GM18909 (cell line): ENCODE measurements around the gene XPC.

Experiments used
- ATAC-seq: cut with Tn5 transposase; IDR thresholded peaks from one replicate; pipeline ENCODE4 v1.9.1; 2021; ENCODE audit warnings: mild to moderate bottlenecking; ENCODE audit not compliant: unreplicated experiment, poor library complexity

XPC gene

DNA sequence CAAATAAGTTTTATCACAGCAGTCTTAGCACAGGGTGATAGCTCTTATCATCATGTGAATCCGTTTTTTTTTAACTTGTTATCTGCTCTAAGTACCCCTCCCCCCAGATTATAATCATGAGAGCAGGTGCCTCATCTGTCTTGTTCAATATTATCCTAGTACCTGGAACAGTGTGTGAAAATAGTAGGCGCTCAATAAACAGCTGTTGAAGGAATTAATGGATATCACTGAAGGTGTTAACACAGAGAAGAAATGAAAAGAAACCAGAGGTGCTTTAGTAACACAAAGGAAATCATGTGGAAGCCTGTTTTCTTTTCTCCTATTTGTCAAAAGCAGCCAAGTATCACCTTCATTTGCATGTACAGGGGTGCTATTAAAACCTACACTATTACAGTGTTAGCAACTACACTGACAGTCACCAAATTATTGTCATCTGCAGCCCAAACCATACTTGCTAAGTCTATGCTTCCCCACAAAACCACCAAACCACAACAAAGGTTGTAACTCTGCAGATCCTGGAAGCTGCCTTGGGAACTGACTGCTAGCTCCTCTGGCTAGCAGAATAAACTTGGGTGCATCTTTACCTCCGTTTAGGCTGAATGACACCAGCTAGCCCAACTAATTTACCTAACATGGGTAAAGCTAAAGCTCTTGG is 2.9 kb downstream of the XPC start:
- ATAC-seq, result no peak

DNA sequence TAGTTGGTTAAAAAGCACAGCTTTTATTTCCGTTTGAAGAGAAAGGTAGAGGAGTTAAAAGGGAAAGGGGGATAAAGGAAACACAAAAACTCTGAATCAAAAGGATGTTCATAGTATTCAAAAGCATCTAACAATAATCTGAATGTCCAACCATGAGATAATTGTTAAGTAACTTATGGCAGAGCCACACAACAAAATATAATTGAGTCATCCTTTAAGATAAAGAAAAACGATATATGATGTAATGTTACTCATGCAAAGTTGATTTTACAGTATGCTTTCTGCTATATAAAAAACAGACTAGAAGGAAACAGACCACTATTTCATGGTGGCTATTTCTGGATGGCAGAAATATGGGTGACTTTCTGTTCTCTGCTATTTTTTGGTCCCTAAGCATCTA is 3.9 kb downstream of the XPC start:
- no peak for ATAC-seq

- ATAC-seq, result no peak
Observed at GRCh38 chr3:14172496-14172895, 5.9 kb downstream of the XPC start.

GRCh38 chr3:14170531-14171159 is 7.8 kb downstream of the XPC start:
- ATAC-seq, result no peak

DNA sequence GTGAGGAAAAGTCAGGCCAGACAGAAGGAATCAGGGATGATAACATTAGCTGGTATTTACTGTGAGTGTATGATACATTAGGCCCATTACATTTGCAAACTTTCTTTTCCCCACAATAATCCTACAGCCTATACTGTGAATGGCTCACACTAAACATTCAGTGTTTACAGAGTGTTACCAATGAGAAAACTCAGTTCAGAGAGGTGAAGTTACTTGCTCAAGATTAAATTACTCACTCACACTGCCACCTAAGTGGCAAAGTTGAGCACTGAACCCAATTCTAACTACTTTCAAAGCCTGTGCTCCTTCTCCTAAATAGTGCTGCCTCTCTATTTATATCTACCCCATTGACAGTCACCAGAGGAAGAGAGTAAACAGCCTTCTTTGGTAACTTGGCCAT is 8.5 kb downstream of the XPC start:
- ATAC-seq, result no peak

GRCh38 chr3:14169435-14169834 is 9.0 kb downstream of the XPC start:
- no peak for ATAC-seq

- ATAC-seq, result no peak
Observed at GRCh38 chr3:14166877-14167603, 11.4 kb downstream of the XPC start.

GRCh38 chr3:14162178-14162577 is 16.2 kb downstream of the XPC start:
- no peak for ATAC-seq

GRCh38 chr3:14161282-14161681 is 17.1 kb downstream of the XPC start:
- ATAC-seq, result no peak

GRCh38 chr3:14159426-14159825 is 19.0 kb downstream of the XPC start:
- ATAC-seq, result no peak

DNA sequence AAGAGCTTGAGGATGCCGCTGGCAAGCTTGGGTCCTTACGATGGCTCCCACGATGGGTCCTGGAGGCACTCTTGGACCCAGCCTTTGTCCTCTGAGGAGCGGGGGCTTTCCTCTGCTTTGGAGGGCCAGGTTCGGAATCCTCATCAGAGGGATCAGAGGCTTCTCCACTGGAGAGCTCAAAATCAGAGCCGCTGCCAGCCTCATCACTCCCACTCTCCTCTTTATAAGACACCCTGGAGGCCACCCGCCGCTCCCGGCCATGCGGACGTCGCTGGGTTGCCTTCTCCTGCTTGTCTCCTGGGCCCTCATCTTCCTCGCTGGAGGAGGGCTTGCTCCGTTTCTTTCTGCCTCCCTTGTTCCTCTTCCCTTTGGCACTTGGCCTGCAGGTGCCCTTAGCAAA is 20.0 kb downstream of the XPC start:
- no peak for ATAC-seq

GRCh38 chr3:14157951-14158350 is 20.4 kb downstream of the XPC start:
- no peak for ATAC-seq

GRCh38 chr3:14156843-14157561 is 21.4 kb downstream of the XPC start:
- no peak for ATAC-seq

- no peak for ATAC-seq
Observed at GRCh38 chr3:14156201-14156600, 22.2 kb downstream of the XPC start.

GRCh38 chr3:14154895-14155440 is 23.4 kb downstream of the XPC start:
- ATAC-seq, result no peak

DNA sequence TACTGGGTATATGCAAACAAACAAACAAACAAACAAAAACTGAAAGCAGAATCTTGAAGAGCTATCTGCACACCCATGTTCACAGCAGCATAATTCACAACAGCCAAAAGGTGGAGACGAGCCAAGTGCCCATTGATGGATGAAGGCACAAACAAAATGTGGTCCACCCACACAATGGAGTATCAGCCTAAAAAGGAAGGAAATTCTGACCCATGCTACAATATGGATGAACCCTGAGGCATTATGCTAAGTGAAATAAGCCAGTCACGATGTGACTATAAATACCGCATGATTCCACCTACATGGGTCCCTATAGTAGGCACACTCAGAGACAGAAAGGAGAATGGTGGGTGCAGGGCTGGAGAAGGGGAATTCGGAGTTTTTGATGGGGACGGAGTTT is 24.1 kb downstream of the XPC start:
- ATAC-seq, result no peak

DNA sequence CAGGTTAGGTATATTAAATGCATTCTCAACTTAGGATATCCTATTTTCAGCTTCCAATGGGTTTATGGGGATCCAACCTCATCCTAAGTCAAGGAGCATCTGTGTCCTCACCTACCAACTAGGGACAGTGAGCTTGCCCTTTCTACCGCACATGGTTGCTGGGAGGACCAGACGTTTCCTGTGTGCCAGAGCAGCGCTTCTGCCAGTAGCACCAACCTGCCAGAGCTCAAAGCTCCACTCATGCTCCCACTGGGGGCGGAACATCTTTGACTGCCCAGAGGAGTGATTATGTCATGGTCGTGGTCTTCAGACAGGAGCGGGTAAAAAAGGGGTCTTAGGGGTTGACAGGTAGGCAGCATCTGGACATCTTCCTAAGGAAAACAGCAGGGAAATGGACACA is 24.7 kb downstream of the XPC start:
- ATAC-seq, result no peak

DNA sequence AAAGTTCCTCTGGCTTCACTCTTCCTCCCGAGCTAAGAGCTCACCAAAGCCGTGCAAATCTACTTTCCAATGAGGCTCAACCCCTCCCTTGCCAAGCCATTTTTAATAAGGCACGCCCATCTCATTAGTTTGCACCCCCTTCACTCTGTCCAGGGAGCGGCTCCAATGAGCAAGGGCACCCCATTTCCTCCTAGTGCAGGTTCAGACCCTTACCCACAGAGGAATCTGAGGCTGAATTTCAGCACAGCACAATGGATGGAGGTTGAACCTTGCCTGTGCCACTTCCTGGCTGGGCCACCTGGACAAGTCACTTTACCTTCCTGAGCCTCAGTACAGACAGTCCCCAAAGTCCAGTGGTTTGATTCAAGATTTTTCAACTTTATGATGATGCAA is 25.4 kb downstream of the XPC start:
- no peak for ATAC-seq

- ATAC-seq, result no peak
Observed at GRCh38 chr3:14152233-14152962, 26.0 kb downstream of the XPC start.

DNA sequence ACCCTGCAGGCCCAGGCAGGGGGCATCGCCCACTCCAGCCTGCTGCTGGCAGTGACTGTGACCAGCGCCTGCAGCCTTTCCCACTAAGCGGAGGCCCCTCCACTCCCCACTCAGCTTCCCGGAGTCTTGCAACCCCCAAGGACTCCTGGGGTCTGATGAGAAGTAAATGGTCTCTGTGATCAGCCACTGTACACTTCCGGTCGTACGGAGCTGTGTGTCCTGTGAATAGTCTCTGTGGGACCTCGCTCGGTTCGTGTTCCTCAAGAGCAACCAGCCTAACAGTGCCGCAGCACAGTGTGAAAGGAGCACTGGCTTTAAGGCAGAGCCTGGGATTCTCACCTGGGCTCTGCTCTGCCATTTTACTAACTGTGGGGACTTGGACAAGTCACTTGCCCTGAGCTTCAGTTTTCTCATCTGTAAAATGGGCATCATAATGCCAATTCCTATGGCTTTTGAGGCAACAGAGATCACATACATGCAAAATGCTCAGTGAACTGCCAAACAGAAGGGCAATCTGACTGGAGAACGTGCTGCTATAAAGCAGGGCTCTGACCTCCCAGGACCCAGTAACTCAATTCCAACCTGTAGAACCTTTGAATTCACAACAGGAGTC is 26.8 kb downstream of the XPC start:
- no peak for ATAC-seq
